GM18505 (cell line): ENCODE data around the gene KAT2A.

ENCODE experiments used
- ATAC-seq: cut with Tn5 transposase; IDR thresholded peaks from one replicate; pipeline ENCODE4 v1.9.1; 2021; ENCODE audit not compliant: unreplicated experiment
- POLR2A ChIP-seq: IDR thresholded peaks from 4 replicates; pipeline ENCODE4 v1.6.1; 2011; ENCODE audit warnings: borderline replicate concordance; ENCODE audit not compliant: insufficient read depth, insufficient read length; ENCODE audit errors: extremely low read depth

The KAT2A gene

DNA sequence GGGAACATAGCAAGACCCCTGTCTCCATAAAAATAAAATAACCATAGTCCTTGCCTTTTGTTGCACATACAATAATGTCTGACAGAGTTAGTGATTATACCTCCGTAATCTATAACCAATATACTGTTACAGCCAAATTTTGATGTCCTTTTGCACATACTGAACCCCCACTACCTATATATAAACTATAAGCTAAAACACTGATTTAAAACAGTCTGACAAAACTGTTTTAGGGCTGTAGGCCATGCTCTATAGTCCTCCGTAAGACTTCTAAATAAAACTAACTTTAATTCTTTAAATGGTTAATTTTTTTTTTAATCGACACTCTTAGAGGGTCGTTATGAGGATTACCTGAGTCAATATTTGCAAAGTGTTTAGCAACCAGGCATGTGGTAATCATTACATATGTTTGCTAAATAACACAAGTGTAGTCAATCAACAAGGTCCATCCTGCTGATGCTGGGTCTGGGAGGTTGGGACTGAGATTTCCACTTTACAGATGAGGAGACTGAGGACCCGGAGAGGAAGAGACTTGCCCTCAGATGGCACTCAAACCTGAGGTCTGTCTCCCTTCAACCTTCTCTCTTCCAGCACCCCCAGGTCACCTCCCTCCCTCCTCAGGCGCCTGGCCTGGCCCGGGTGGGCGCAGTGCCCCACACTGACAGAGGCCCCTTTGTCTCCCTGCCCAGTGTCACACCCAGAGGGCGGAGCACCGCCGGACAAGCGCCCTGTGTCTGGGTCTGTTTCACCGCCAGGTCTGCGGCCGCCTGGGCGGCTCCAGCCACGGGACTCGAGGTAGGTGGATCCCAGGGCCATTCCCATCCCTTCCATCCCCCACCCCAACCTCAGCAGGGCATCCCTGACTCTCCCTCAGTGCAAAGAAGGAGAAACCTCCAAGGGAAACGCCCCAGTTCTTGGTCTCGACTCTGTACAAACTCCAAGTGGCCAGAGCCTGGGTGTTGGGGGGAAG lies 33.1 kb downstream of the KAT2A start:
- no peak for ATAC-seq
- TF ChIP-seq POLR2A: no peak

DNA sequence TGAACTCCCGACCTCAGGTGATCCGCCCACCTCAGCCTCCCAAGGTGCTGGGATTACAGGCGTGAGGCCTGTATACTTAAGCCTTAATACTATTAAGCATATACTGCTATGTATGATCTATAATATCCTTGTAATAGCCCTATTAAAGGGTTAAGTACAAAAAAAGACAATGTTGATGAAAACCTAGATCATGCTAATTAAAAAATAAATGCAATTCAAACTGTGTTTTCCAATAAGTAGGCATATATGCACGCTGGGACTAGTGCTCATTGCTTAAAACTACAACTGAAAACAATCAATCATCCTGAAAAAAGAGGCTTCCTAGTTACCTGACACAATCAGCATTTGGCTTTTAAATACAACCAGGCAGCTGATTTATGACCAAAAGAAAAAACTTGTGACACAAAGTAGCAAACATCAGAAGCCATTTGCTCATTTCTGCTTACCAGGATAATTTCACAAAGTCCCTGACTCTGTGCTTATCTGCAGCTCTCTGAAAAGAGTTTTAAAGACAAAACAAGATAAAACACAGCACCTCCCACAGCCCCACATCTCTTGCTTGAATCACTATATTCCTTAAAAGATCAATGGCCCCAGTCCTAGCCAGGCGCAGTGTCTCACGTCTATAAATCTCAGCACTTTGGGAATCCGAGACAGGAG lies 34.0 kb downstream of the KAT2A start:
- TF ChIP-seq POLR2A: no peak
- ATAC-seq: no peak

GRCh38 chr17:42081516-42082129 lies 39.5 kb downstream of the KAT2A start:
- TF ChIP-seq POLR2A: no peak
- no peak for ATAC-seq

DNA sequence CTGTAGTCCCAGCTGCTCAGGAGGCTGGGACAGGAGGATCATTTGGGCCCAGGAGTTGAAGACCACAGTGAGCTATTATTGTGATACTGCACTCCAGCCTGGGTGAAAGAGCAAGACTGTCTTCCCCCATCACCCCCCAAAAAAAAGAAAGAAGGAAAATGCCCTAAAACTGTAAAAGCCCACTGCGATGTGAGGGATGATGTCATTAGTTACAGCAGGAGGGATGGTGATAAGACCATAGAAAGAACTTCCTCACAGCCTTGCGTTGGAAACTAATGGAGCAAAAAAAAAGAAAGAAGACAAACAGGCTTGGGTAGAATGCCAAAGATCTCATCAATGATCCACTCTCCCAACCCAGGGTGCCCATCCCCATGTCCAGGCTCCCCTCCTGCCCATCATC lies 41.6 kb downstream of the KAT2A start:
- no peak for TF ChIP-seq POLR2A
- ATAC-seq: no peak

DNA sequence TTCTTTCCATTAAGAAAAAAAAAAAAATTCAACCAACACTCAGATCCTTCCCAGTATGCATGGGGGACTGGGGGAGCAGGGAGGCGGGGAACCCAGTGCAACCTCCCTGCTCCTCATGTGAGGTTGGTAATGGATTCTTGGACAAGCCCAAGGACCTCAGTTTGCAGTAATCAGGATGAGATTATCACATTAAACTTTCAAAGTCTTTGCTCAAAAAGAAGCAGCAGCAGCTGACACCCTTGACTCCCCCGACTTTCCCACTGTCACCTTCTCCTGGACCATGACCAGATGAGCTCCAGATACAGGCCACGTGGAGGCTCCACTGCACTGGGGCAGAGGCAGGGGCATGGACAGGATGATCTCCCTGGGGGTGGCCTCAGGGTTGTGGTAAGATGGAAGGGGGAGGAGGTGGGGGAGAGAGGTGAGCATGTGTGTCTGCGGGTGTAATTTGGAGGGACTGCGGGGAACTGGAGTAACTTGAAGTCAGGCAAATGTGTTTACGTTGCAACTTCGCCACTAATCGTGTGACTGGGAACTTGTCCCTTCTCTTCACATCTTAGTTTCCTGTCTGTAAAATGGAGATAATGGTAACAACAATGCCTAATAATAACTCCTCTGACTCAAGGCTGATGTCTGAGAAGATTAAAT lies 42.6 kb downstream of the KAT2A start:
- ATAC-seq: no peak

GRCh38 chr17:42077755-42078154 lies 43.4 kb downstream of the KAT2A start:
- no peak for TF ChIP-seq POLR2A
- no peak for ATAC-seq

More for the DNA sequence above, 42.6 kb downstream of the KAT2A start:
- TF ChIP-seq POLR2A: no peak

- ATAC-seq: no peak
- no peak for TF ChIP-seq POLR2A
Measured at GRCh38 chr17:42076797-42077559, 44.2 kb downstream of the KAT2A start.

GRCh38 chr17:42075789-42076188 lies 45.4 kb downstream of the KAT2A start:
- ATAC-seq: no peak
- TF ChIP-seq POLR2A: no peak

DNA sequence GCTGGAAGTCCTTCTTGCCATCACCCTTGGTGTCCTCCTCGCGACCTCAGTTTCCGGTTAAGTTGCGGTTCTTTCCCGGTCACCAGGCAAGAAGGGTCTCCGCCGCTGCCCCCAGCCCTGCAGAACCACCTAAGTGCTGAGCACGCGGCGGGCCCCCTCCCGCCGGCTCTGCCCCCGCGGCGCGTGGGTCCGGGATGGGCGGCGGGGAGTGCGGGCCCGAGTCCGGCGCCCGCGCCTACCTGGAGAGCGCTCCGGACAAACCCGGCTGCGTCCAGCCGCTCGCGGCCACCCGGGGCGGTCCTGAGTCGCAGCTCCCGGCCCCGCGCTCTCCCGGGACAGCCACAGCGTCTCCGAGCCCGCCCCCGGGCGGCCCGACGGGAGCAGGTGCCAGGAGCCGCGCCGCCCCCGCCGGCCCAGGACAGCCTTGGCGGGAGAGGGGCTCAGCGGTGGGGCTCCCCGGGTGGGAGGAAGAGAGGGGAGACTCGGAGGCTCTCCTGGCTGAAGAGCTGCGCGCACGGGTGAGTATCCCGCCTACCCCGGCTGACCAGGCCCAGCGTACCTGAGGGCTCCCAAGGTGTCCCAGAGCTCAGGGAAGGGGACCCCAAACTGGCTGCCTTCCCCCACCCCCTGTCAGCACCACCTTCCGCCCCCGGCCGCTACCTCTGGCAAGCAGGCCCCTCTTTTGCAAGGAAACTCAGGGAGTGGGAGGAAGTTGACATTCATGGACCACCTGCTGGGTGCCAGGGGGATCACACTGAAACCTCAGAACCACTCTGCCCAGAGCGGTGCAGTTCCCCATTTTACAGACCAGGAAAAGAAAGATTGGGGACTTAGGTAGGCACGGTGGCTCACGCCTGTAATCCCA lies 48.6 kb downstream of the KAT2A start:
- no peak for ATAC-seq
- no peak for TF ChIP-seq POLR2A

DNA sequence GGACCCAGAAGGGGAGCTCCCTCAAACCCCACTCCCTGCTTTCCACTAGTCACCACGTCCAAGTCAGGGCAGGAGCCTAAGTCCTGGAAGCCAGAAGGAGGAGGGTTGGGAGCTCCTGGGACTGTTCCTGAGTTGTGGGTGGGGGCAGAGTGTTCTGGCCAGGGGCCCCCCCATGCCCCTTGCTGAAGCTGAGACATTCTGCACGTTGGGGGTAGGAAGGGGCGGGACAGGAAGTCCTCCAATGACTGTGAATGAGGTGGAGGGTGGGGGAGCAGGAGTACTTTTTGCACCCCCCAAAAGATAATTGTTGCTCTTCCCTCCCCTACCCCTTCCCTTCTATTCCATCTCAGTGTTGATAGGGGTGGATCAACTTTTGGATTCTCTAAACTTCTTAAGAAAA lies 49.4 kb downstream of the KAT2A start:
- no peak for ATAC-seq

GRCh38 chr17:42068979-42069378 lies 52.2 kb downstream of the KAT2A start:
- no peak for TF ChIP-seq POLR2A
- no peak for ATAC-seq

More for the DNA sequence above, 49.4 kb downstream of the KAT2A start:
- no peak for TF ChIP-seq POLR2A
